GF-D8 (cell line): ENCODE data around the gene HSPB9.
"Not testable (repeated sequence)": the region's sequence is repeated elsewhere in the genome, so short reads cannot be mapped to it uniquely, and the experiment has no call there.

ENCODE experiments used
- DNase-seq: peaks from one replicate; lab custom pipeline; 2025; lab: John Stamatoyannopoulos, UW

Gene HSPB9

DNA sequence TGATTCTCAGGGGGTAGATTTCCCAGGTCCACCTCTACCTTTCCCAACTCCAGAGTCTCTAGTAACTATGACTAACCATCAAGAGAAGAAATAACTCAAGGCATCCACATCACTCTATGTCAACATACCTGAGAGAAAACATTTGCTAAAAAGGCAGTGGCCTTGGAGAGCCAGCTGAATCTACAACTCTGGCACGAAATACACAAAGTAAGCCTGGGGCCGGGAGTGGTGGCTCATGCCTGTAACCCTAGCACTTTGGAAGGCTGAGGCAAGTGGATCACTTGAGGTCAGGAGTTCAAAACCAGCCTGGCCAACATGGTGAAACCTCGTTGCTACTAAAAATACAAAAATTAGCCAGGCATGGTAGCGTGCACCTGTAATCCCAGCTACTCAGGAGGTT lies 20.5 kb downstream of the HSPB9 start:
- DNase-seq = not testable (repeated sequence)

DNA sequence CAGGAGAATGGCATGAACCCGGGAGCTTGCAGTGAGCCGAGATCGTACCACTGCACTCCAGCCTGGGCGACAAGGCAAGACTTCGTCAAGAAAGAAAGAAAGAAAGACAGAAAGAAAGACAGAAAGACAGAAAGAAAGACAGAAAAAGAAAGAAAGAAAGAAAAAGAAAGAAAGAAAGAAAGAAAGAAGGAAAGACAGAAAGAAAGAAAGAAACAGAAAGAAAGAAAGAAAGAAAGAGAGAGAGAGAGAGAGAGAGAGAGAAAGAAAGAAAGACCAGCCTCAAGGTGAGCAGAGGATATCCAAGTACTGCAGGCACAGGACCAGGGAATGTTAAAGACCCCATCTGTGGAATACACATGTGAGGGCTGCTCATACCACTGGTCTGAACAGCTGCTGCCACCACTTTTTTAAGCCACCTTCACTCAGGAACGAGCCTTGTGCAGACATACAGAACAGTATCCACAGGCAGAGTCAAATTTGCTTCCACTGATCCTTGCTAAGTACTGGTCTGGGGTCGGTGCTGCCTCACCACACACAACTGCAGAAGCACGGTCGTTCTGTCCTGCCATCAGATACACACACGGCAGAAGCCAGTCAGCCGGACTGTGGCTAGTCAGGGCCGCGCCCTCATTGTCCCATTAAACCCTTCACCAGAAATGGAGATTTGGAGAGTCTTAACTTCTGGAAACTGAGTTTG lies 24.5 kb downstream of the HSPB9 start:
- no peak for DNase-seq

DNA sequence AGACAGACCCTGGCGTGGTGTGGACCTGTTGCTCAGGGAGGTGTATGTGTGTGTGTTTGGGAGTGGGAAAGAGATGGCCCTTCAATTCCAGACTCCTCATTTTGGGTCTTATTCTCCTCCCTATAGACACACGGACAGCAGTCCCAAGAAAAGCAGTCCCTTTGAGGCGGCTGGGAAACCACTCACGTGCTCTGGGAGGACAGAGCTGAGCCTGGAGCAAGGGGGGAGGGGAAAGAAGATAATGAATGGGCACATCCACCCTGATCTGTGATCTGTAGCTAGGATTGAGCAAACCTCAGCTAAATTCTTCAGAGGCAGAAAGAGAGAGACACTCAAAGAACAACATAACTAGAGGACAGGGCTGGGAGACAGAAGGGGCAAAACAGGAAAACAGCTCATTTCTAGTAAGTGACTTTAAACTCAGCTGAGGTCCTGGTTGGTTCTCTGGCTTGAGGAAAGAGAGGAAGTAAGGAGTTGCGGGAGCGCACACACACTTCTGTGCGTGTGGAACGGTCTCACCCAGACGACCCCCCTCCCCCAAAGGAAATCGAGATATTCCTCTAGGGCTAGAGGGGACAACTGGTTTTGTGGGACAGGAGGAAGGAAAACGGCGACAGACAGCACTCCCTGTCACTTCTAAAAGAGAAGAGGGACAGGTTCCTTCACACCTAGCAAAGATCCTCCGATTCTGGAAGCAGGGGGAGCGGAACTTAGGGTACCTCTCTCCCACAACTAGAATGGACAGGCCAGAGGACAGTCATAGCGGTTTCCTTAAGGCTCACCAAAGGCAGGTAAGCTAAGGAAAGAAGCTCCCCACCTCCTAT lies 31.5 kb downstream of the HSPB9 start:
- DNase-seq = peak; percentile 31

DNA sequence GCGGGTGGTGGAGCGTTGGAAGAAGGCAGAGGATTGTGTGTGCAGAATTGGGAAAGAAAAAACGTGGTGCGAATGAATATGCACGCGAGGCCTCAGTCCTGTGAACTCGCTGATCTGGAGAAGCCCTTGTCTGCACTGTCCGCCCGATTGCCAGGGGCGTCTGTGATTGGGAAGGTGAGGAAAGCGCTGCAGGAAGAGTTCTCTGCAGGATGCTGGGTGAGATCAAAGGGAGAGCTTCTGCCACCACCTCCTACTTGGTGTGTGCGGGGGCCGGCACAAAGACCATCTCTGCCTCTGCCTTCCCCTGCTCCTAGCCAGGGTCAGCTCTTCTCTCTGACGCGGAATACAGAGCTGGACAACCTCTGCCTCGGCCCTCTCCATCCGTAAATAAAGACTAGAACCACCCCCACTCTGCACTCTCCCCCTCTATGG lies 33.0 kb downstream of the HSPB9 start:
- no peak for DNase-seq

DNA sequence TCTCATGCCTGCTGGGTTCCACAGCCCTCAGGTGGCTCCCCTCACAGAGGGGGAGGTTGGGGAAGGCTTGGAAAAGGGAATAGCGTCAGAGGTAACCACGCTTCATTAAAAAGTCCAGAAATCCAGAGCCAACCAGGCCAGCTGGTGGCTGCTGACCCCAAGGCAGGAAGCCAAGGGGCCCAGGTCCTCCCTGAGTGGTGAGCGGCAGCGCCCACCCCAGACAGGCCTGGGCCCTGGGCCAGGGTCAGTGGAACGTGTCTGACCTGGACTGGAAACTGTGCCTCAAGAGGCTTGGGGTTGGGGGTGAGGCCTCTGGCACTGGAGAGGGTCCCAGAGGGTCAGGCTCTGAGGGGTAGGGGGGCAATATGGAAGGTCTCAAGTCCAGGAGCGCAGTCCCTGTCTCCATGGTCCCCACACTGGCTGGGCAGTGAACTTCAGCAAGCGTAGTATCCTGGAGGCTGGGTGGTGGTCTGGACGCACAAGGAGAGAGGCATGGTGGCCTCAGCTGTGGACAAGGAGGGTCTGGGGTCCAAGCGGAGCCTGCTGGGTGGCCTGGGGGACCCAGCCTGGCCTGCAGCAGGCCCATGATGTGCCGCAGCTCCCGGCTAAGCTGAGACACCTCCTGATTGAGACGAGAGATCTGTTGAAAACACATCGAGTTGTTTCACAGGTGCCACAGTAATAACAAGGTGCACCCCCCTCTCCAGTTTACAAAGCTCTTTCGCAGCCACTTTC lies 37.4 kb downstream of the HSPB9 start:
- DNase-seq = no peak

DNA sequence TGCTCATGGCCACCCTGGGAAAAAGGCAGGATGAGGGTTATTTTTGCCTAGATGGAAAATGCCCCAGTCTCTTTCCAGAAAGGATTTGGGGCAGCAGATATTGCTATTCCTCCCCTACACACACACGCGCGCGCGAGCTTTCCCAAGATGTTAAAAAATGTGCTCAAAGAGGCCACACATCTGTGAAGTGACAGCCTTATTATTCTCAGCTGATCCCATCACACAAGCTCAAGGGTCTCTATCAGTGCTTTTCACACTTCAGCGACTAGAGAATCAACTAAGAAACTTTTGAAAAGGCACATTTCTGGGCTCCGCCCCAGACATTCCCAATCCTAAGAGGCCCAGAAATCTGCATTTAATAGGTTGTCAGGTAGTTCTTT lies 37.9 kb downstream of the HSPB9 start:
- no peak for DNase-seq

DNA sequence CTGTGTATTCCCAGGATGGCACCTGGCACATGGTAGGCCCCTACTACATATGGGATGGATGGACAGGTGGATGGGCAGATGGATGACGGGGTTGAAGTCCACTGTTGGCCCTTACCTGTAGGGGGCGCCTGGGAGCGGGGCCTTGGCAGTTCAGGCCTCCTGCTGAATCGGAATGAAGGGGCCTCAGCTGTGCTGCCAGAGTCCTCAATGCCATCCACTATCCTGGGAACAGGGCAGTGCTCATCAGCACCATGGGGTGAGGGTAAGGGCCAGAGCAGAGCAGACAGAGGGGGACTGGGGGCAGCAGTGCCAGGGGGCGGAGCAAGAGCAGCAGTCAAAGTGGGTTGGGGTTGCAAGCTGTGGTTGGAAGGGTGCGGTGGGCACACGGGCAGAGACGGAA lies 40.5 kb downstream of the HSPB9 start:
- DNase-seq = no peak

DNA sequence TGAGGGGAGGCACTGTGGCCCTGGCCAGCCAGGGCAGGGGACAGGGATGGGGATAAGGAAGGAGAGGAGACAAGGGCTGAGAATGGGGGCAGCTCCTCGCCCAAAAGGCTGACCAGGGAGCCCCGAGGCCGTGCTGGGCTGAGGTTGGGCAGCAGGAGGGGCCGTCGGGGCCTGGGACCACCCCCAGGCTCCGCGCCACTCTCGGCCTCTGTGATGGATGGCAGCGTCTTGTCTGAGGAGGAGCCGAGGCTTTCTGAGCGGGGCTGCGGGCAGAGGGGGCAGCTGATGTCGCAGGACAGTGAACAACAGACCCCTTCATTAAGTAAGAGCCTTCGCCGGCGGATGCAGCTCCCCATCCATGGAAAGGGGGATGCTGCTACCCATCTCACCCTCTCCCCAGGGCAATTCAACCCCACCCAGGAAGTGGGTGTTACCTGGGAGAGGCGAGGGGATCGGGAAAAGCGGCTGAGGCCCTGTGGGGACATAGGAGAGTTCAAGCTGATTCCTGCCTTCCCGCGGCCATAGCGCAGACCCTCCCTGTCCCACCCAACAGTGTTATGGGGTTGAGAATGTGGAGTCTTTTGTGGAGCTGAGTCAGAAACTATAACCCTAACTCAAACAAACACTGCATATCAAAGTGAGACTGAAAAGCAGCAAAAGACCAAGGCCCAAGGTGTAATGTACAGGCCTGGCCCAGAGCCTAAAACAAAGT lies 41.2 kb downstream of the HSPB9 start:
- no peak for DNase-seq

DNA sequence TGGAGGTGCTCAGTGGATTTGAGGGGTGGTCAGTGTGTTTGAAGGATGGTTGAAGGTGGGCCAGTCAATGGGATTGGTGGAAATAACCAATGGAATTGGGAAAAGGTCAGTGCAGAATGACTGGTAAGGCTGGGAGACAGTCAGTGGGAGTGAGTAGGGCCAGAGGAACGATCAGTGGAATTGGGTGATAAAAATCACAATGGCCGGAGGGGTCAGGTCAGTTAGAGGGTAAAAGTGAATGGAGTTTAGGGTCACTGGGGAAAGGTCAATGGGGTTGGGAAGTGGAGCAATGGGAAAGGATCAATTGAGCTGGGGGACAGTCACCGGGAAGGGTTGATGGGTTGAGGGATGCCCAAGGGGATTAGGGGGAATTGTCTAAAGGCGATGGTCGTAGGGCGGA lies 43.1 kb downstream of the HSPB9 start:
- DNase-seq = no peak

DNA sequence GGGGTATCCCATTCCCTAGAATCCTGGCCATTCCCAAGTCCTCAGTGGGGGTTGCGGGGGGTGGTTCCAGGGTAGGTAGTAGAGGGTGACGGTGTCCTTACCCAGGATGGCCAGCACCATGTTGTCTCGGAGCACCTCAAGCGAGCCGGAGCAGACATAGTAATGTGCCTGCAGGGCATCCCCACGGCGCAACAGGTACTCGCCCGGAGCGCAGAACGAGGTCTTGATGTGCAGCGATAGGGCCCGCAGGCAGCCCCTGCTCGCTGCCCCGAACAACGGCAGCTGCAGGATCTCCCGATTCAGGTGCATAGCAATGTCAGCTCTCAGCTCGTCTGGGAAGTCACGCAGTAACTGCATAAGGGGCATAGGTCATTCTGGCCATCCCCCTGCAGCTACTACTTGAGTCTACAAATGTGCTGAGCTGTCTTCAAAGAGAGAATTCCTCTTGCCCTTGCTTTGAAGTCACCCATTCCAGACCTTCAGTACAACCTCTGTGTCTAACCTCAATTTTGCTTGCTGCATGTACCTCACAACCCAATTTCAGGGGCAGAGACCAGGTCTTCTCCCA lies 43.7 kb downstream of the HSPB9 start:
- DNase-seq = no peak

DNA sequence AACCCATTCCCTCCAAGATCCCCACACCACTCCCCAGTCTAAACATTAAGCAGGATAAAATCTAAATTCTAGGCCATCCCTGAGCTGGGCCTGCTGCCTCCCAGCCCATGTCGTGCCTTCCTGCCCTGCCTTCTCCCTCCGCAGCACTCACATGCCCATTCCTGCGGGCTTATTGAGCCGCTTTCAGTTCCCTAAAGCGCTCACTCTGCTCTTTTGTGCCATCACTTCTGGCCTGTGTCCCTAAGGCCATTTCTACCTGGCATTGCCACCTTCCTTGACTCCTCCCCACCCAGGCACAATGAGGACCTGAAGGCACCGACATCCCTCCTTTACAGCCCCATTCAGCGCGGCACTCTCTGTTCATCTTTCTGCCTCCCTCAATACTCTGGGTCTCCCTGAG lies 45.2 kb downstream of the HSPB9 start:
- no peak for DNase-seq

DNA sequence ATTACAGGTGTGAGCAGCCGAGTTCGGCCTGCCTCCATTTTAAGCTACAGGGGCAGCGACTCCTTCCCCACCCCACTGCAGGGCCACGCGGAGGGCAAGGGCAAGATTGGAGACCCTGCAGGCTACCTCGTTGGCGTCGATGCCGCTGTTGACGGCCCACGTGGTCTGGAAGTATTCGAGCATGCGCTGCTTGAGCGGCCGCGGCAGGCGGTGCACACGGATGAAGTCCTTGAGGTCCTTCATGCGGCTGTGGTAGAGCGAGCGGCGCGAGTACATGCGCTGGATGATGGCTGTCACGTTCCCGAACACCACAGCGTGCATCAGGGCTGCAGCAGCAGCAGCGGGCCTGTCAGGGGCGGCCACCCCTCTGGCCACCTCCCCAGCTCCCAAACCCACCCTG lies 46.7 kb downstream of the HSPB9 start:
- DNase-seq = no peak

DNA sequence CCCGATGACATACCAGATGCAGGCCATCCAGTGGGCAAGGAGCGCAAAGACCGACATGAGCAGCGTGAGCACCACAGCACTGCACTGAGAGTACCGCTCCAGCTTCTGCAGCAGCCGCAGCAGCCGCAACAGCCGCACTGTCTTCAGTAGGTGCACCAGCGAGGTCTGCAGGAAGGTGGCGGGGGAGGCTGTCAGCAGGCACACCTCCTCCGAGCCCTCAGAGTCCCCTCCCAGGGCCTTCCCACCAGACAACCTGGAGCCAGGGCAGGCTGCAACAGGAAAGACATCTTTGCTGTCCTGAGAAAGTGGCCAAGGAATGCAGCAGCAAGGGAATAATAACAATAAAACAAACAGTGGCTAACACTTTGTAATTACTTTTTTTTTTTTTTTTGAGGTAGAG lies 49.2 kb downstream of the HSPB9 start:
- no peak for DNase-seq
